NOMO-1 treated with DMSO at 0.1 percent for 48 hours (cell line): ENCODE measurements around the gene MAX.
"Not testable (repeated sequence)": the region's sequence is repeated elsewhere in the genome, so short reads cannot be mapped to it uniquely, and the experiment has no call there.

Experiments used
- DNase-seq: peaks from one replicate; lab custom pipeline; 2025; ENCODE audit not compliant: unreplicated experiment; lab: John Stamatoyannopoulos, UW

Gene MAX

DNA sequence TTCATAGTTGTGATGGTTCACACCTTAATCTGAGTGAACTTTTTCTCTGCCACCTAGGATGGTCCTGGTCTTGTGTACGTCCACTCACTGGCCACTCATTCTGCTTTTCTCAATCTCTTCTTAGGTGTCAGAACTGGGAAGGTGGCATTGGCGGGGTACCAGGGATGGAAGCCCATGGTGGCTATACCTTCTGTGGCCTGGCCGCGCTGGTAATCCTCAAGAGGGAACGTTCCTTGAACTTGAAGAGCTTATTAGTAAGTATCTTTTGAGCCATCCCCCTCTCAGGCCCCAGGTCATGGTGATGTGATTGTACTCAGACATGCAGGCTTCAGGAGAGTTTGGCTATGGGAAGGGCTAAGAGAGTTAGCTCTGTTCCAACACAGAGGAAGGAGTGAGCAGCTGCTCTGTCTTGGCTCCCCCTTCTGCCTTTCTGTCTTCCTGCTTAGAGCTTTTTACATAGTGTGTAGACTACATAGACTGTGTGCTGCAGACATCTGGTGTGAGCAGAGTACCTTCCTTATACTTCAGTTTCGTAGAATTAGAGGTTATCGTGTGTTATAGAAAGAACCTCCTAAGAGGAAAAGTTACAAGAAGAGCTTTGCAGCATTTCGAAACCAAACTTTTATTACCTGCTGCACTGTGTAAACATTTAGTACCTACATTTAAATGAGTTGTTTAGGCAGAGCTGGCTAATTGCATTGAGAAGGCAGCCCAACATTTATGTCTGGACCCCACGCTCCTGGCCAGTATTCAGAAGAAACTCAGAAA lies 61.5 kb downstream of the MAX start:
- DNase-seq = no peak

DNA sequence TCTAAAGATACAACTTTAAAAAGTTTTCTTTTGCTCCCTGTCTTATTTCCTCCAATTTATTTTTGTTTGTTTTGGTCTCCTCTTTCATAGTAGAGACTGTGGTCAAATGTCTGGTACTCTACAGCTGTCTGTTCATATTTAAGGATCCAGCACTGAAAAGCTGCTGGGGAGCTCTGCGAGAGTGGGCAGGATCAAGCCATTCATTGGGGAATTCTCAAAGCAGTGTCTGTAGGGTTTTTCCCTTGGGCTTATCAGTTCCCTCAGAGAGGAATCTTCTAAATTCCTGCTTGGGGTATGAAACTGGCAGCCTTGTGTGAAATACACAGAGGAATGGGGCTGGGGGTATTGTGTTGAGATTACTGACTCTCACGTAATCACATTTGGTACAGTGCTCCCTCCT lies 63.4 kb downstream of the MAX start:
- DNase-seq = no peak

DNA sequence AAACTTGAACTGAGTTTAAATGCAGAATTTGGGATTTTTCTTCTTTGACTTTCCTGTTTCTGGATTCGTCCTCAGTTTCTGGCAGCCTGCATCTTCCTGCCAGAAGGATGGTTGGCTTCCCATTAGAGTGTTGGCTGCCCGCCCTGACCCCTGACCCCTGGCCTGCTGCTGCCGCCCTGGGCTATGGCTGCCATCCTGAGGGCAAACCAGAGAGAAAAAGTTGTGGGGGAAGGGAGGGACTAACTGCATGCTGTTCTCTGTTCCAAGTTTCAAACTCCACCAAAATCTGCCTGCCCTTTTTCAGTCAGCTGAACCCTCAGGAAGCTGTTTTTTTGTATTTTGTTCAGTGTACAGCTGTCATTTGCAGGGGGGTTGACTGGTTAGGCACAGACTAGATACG lies 67.3 kb downstream of the MAX start:
- no peak for DNase-seq

GRCh38 chr14:65034021-65034420 lies 68.3 kb downstream of the MAX start:
- no peak for DNase-seq

- DNase-seq = no peak
Observed at GRCh38 chr14:65033181-65033580, 69.1 kb downstream of the MAX start.

DNA sequence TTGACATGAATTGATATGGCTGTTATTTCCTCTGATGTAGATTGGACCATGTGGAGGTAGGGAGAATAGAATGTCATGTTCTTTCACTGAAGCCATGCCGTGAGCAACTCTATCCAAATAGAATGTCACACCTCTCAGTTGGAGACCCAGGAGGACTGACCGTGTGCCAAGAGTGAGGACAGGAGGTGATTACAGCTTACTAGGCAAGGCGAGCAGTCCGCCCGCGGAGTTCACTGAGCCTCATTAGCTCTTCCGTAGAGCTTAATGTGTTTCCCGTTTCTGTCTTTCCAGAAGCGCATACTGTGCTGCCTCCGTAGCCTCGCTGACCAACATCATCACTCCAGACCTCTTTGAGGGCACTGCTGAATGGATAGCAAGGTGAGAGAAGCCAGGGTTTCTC lies 70.0 kb downstream of the MAX start:
- no peak for DNase-seq

DNA sequence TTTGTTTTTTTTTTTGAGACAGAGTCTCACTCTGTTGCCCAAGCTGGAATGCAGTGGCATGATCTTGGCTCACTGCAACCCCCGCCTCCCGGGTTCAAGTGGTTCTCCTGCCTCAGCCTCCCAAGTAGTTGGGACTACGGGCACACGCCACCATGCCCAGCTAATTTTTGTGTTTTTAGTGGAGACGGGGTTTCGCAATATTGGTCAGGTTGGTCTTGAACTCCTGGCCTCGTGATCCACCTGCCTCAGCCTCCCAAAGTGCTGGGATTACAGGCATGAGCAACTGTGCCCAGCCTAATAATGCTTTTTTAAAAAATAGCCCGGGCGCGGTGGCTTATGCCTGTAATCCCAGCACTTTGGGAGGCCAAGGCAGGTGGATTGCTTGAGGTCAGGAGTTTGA lies 71.0 kb downstream of the MAX start:
- not testable (repeated sequence) for DNase-seq

GRCh38 chr14:65028937-65029336 lies 73.4 kb downstream of the MAX start:
- DNase-seq = no peak

DNA sequence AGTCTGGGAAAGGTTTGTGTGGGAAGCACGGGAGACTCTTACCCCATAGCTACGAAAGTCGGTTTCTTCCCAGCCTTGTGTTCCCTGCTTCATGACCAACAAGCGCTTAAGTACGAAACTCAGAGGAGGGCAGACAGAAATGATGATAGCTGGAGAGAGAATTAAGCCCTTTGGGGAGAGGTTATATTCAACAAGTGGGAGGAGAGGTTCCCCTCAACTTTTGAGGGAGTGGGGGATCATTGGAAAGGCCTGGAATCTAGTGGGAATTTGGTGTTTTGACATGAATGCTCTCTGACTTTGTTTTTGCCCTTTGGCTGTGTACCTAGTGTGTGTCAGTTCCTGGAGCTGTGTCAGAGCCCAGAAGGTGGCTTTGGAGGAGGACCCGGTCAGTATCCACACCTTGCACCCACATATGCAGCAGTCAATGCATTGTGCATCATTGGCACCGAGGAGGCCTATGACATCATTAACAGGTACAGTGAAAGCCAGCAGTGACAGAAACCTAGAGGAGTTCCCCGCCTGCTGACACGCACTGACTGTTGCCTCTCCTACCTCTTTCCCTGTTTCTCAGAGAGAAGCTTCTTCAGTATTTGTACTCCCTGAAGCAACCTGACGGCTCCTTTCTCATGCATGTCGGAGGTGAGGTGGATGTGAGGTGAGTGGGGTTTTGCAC lies 75.1 kb downstream of the MAX start:
- no peak for DNase-seq

- no peak for DNase-seq
Observed at GRCh38 chr14:65026526-65026925, 75.8 kb downstream of the MAX start.

GRCh38 chr14:65025818-65026217 lies 76.5 kb downstream of the MAX start:
- DNase-seq = no peak
